ENCODE measurements around the gene IQCM. TPM values are rescaled to one million over a fixed set of nuclear protein-coding genes. Genes with fewer than 3 reads are reported as not detected.

The IQCM gene
- total and polyA plus RNA-seq, 2 donors (not counting 1 experiment from before 2014, with no cell fraction given): not detected

GRCh38 chr4:149466446-149466845 lies 349.2 kb downstream of the IQCM start:
- Histone ChIP-seq H3K9ac (ENCODE audit: insufficient read depth, low read length) (no peak overlapping the region), H3K4me2 (ENCODE audit: extremely low read depth, insufficient read depth, low read length) (no peak overlapping the region), H3K27me3 (ENCODE audit: control insufficient read depth, insufficient read depth, low read length) (no peaks in the 10 kb centered on the region), H3K36me3 (ENCODE audit: control insufficient read depth, insufficient read depth, low read length) (no peaks in the 10 kb centered on the region), H3K9me3 (ENCODE audit: control insufficient read depth, insufficient read depth, low read depth, low read length) (no peaks in the 10 kb centered on the region), H3K79me2 (ENCODE audit: control insufficient read depth, insufficient read depth, low read length) (no peaks in the 10 kb centered on the region), H4K20me1 (ENCODE audit: control insufficient read depth, extremely low read depth, insufficient read depth, low read length) (no peaks in the 10 kb centered on the region), H3K27ac (ENCODE audit: insufficient read depth, low read length) (no peak overlapping the region), H3K4me1 (ENCODE audit: control insufficient read depth, extremely low read depth, insufficient read depth, low read length) (no peaks in the 10 kb centered on the region), H2AFZ (ENCODE audit: low read length) (no peak overlapping the region), H3K4me3 (replicated peaks in 1 of 4; ENCODE audit: control extremely low read depth in 1 of 4, insufficient read depth in 1 of 4, low read depth in 3 of 4, low read length in 4 of 4) (no peak overlapping the region)
- DNase-seq (ENCODE audit: low read depth in 2 of 2): no peak
- TF ChIP-seq EZH2 (IDR thresholded peaks at IDR 0.05; ENCODE audit: low read length, missing control alignments) (no peak), CTCF (conservative IDR thresholded peaks at IDR 0.05 in 1 of 2, IDR thresholded peaks at IDR 0.05 in 1 of 2; ENCODE audit: low read depth in 1 of 2, low read length in 2 of 2) (no peak)

- no peak overlapping the region for H3K9ac ChIP-seq (ENCODE audit: insufficient read depth, low read length)
Observed at GRCh38 chr4:149465955-149466354, 349.7 kb downstream of the IQCM start.

GRCh38 chr4:149443537-149443936 lies 372.1 kb downstream of the IQCM start:
- DNase-seq (ENCODE audit: low read depth in 2 of 2): no peak
- Histone ChIP-seq H3K79me2 (ENCODE audit: control insufficient read depth, insufficient read depth, low read length) (no peaks in the 10 kb centered on the region), H3K9ac (ENCODE audit: insufficient read depth, low read length) (no peak overlapping the region), H3K9me3 (ENCODE audit: control insufficient read depth, insufficient read depth, low read depth, low read length) (no peaks in the 10 kb centered on the region), H3K36me3 (ENCODE audit: control insufficient read depth, insufficient read depth, low read length) (no peaks in the 10 kb centered on the region), H2AFZ (ENCODE audit: low read length) (no peak overlapping the region), H3K4me3 (replicated peaks in 1 of 4; ENCODE audit: control extremely low read depth in 1 of 4, insufficient read depth in 1 of 4, low read depth in 3 of 4, low read length in 4 of 4) (no peak overlapping the region), H4K20me1 (ENCODE audit: control insufficient read depth, extremely low read depth, insufficient read depth, low read length) (no peaks in the 10 kb centered on the region), H3K4me1 (ENCODE audit: control insufficient read depth, extremely low read depth, insufficient read depth, low read length) (no peaks in the 10 kb centered on the region), H3K27ac (ENCODE audit: insufficient read depth, low read length) (no peak overlapping the region), H3K27me3 (ENCODE audit: control insufficient read depth, insufficient read depth, low read length) (no peaks in the 10 kb centered on the region), H3K4me2 (ENCODE audit: extremely low read depth, insufficient read depth, low read length) (no peak overlapping the region)
- TF ChIP-seq CTCF (conservative IDR thresholded peaks at IDR 0.05 in 1 of 2, IDR thresholded peaks at IDR 0.05 in 1 of 2; ENCODE audit: low read depth in 1 of 2, low read length in 2 of 2): no peak
- no peak for TF ChIP-seq EZH2 (IDR thresholded peaks at IDR 0.05; ENCODE audit: low read length, missing control alignments)

More at GRCh38 chr4:149465955-149466354, 349.7 kb downstream of the IQCM start:
- TF ChIP-seq EZH2 (IDR thresholded peaks at IDR 0.05; ENCODE audit: low read length, missing control alignments): no peak
- TF ChIP-seq CTCF (conservative IDR thresholded peaks at IDR 0.05 in 1 of 2, IDR thresholded peaks at IDR 0.05 in 1 of 2; ENCODE audit: low read depth in 1 of 2, low read length in 2 of 2): no peak
- H3K27ac ChIP-seq (ENCODE audit: insufficient read depth, low read length): no peak overlapping the region
- DNase-seq (ENCODE audit: low read depth in 2 of 2): peak; percentile 19 to 77
- H3K79me2 ChIP-seq (ENCODE audit: control insufficient read depth, insufficient read depth, low read length): no peaks in the 10 kb centered on the region
- H3K4me3 ChIP-seq (replicated peaks in 1 of 4; ENCODE audit: control extremely low read depth in 1 of 4, insufficient read depth in 1 of 4, low read depth in 3 of 4, low read length in 4 of 4): no peak overlapping the region
- H3K27me3 ChIP-seq (ENCODE audit: control insufficient read depth, insufficient read depth, low read length): no peaks in the 10 kb centered on the region
- H3K36me3 ChIP-seq (ENCODE audit: control insufficient read depth, insufficient read depth, low read length): no peaks in the 10 kb centered on the region
- no peak overlapping the region for H3K4me2 ChIP-seq (ENCODE audit: extremely low read depth, insufficient read depth, low read length)
- H3K9me3 ChIP-seq (ENCODE audit: control insufficient read depth, insufficient read depth, low read depth, low read length): no peaks in the 10 kb centered on the region
- H2AFZ ChIP-seq (ENCODE audit: low read length): no peak overlapping the region
- H4K20me1 ChIP-seq (ENCODE audit: control insufficient read depth, extremely low read depth, insufficient read depth, low read length): no peaks in the 10 kb centered on the region
- no peaks in the 10 kb centered on the region for H3K4me1 ChIP-seq (ENCODE audit: control insufficient read depth, extremely low read depth, insufficient read depth, low read length)
